ENCODE data around the gene AKAP3. TPM values are rescaled to one million over a fixed set of nuclear protein-coding genes. Genes with fewer than 3 reads are reported as not detected.

AKAP3 gene
- total and polyA plus RNA-seq, 2 donors (not counting 3 experiments of a cell fraction or from before 2014, with no cell fraction given): 0.18 to 0.62 TPM

- POLR2A ChIA-PET: no interaction called here
- BruUV-seq (replicated peaks): no TSS peak
- no peak for FAIRE-seq
These were observed 36.5 kb upstream of the AKAP3 start for GRCh38 chr12:4685317-4685716.

GRCh38 chr12:4681732-4682131 is 32.9 kb upstream of the AKAP3 start:
- Histone ChIP-seq H3K4me1 (ENCODE audit: control insufficient read depth, extremely low read depth, insufficient read depth, low read length) (no peaks in the 10 kb centered on the region), H4K20me1 (replicated peaks; ENCODE audit: control insufficient read depth, extremely low read depth, insufficient read depth, low read length) (no peaks in the 10 kb centered on the region), H3K27ac (ENCODE audit: insufficient read depth, low read depth, low read length) (no peak overlapping the region), H3K9ac (replicated peaks; ENCODE audit: extremely low read depth, insufficient read depth, low read length) (no peak overlapping the region), H3K36me3 (ENCODE audit: control insufficient read depth in 2 of 2, extremely low read depth in 1 of 2, insufficient read depth in 2 of 2, low read length in 2 of 2) (peaks cover 0 to 15% of the 10 kb centered on the region in 2 experiments), H3K9me1 (replicated peaks; ENCODE audit: control insufficient read depth, extremely low read depth, insufficient read depth, low read length) (peaks cover 2% of the 10 kb centered on the region), H3K9me3 (replicated peaks; ENCODE audit: control insufficient read depth, insufficient read depth, low read length) (no peaks in the 10 kb centered on the region), H2AFZ (ENCODE audit: low read depth, low read length) (no peak overlapping the region), H3K79me2 (ENCODE audit: control insufficient read depth, insufficient read depth, low read length) (no peaks in the 10 kb centered on the region), H3K4me2 (ENCODE audit: insufficient read depth, low read length) (no peak overlapping the region), H3K4me3 (replicated peaks in 1 of 3; ENCODE audit: insufficient read depth in 1 of 3, low read depth in 1 of 3, low read length in 3 of 3) (no peak overlapping the region), H3K27me3 (ENCODE audit: control insufficient read depth in 2 of 2, insufficient read depth in 2 of 2, low read length in 2 of 2) (no peaks in the 10 kb centered on the region)
- CTCF ChIA-PET: no interaction called here
- intact Hi-C loops (cut with micrococcal nuclease): no loop called here
- no peak for TF ChIP-seq POLR2A (IDR thresholded peaks at IDR 0.05; ENCODE audit: low read depth, low read length)
- TF ChIP-seq MAX (IDR thresholded peaks at IDR 0.05; ENCODE audit: insufficient read depth, insufficient read length): no peak
- no peak for TF ChIP-seq GATA2 (IDR thresholded peaks at IDR 0.05; ENCODE audit: insufficient read depth, insufficient read length, low read depth, low read length)
- TF ChIP-seq JUN (IDR thresholded peaks at IDR 0.05; ENCODE audit: borderline replicate concordance, insufficient read depth, insufficient read length, low read depth): no peak
- no peak for TF ChIP-seq MYC (IDR thresholded peaks at IDR 0.05; ENCODE audit: low read depth, low read length)
- TF ChIP-seq POLR2AphosphoS5 (IDR thresholded peaks at IDR 0.05; ENCODE audit: insufficient read depth, low read depth, low read length): no peak
- TF ChIP-seq CTCF (IDR thresholded peaks at IDR 0.05; ENCODE audit: extremely low read depth in 1 of 2, insufficient read depth in 1 of 2, low read depth in 1 of 2, low read length in 2 of 2): no peak
- no peak for TF ChIP-seq FOS (IDR thresholded peaks at IDR 0.05; ENCODE audit: borderline replicate concordance, insufficient read depth, low read length)
- no peak for TF ChIP-seq EZH2 (IDR thresholded peaks at IDR 0.05; ENCODE audit: borderline replicate concordance, low read depth, low read length, severe bottlenecking)
- POLR2A ChIA-PET: no interaction called here
- DNase-seq (ENCODE audit: low read depth, low spot score): no peak
- no peak for FAIRE-seq
- BruUV-seq (replicated peaks): no TSS peak
- dilution Hi-C loops (cut with MboI; ENCODE audit: extremely low pct_ligation_motif_present, low sequenced_read_pairs): no loop called here

More at GRCh38 chr12:4685317-4685716, 36.5 kb upstream of the AKAP3 start:
- CTCF ChIA-PET: interaction anchor here (2.1 kb wide), 1 partner anchor 9 kb away, joined by 8 read pairs; no protein-coding TSS in a partner anchor
- Histone ChIP-seq H3K36me3 (ENCODE audit: control insufficient read depth in 2 of 2, extremely low read depth in 1 of 2, insufficient read depth in 2 of 2, low read length in 2 of 2) (peaks cover 2 to 20% of the 10 kb centered on the region in 2 experiments), H3K79me2 (ENCODE audit: control insufficient read depth, insufficient read depth, low read length) (no peaks in the 10 kb centered on the region), H3K9ac (replicated peaks; ENCODE audit: extremely low read depth, insufficient read depth, low read length) (no peak overlapping the region), H3K4me1 (ENCODE audit: control insufficient read depth, extremely low read depth, insufficient read depth, low read length) (no peaks in the 10 kb centered on the region), H4K20me1 (replicated peaks; ENCODE audit: control insufficient read depth, extremely low read depth, insufficient read depth, low read length) (no peaks in the 10 kb centered on the region), H3K27me3 (ENCODE audit: control insufficient read depth in 2 of 2, insufficient read depth in 2 of 2, low read length in 2 of 2) (no peaks in the 10 kb centered on the region), H3K27ac (ENCODE audit: insufficient read depth, low read depth, low read length) (no peak overlapping the region), H3K9me3 (replicated peaks; ENCODE audit: control insufficient read depth, insufficient read depth, low read length) (no peaks in the 10 kb centered on the region), H3K4me2 (ENCODE audit: insufficient read depth, low read length) (no peak overlapping the region), H3K4me3 (replicated peaks in 1 of 3; ENCODE audit: insufficient read depth in 1 of 3, low read depth in 1 of 3, low read length in 3 of 3) (no peak overlapping the region), H3K9me1 (replicated peaks; ENCODE audit: control insufficient read depth, extremely low read depth, insufficient read depth, low read length) (peaks cover 2% of the 10 kb centered on the region), H2AFZ (ENCODE audit: low read depth, low read length) (no peak overlapping the region)
- intact Hi-C loops (cut with micrococcal nuclease): no loop called here
- DNase-seq (ENCODE audit: low read depth, low spot score): no peak
- dilution Hi-C loops (cut with MboI; ENCODE audit: extremely low pct_ligation_motif_present, low sequenced_read_pairs): no loop called here
- TF ChIP-seq POLR2AphosphoS5 (IDR thresholded peaks at IDR 0.05; ENCODE audit: insufficient read depth, low read depth, low read length) (no peak), POLR2A (IDR thresholded peaks at IDR 0.05; ENCODE audit: low read depth, low read length) (no peak), MAX (IDR thresholded peaks at IDR 0.05; ENCODE audit: insufficient read depth, insufficient read length) (no peak)
